Cardiac muscle cell (in vitro differentiated cells and primary cell): ENCODE measurements around the gene MCF2. TPM values are rescaled to one million over a fixed set of nuclear protein-coding genes. Genes with fewer than 3 reads are reported as not detected.

Source experiments
- DNase-seq, 2 donors: peaks; one replicate each; pipeline versions ENCODE4 v3.0.0 to v3.0.0-alpha.2; 2010 to 2017; ENCODE audit warnings: low read depth in 1 of 2, low spot score in 1 of 2
- H3K27ac ChIP-seq: fragments of 200-600 bp; sonication (generic); 2 replicates; pipeline ENCODE4 v1.5.1; 2016
- H3K27me3 ChIP-seq: fragments of 200-600 bp; sonication (generic); 2 replicates; pipeline ENCODE4 v1.6.0; 2016; ENCODE audit warnings: control low read depth
- H3K36me3 ChIP-seq: fragments of 200-600 bp; sonication (generic); 2 replicates; pipeline ENCODE4 v1.5.1; 2016; ENCODE audit warnings: control low read depth
- H3K4me1 ChIP-seq: fragments of 200-600 bp; sonication (generic); 2 replicates; pipeline ENCODE4 v1.8.1; 2017; ENCODE audit warnings: low read depth, mild to moderate bottlenecking, mixed run types
- H3K4me3 ChIP-seq: fragments of 200-600 bp; sonication (generic); 2 replicates; pipeline ENCODE4 v1.5.1; 2016; ENCODE audit warnings: mild to moderate bottlenecking
- H3K9me3 ChIP-seq: fragments of 200-600 bp; sonication (generic); 2 replicates; pipeline ENCODE4 v1.5.1; 2017; ENCODE audit warnings: low read depth, mild to moderate bottlenecking, control low read depth
- CTCF ChIP-seq: IDR thresholded peaks from 2 replicates; pipeline ENCODE4 v1.5.1; 2012; ENCODE audit warnings: low read depth, mild to moderate bottlenecking, low read length
- polyA plus RNA-seq: library from polyadenylated mRNA; unstranded; fragments of >200 nt; fragmentation: Nextera tagmentation; extraction: Ambion mirVana; gene quantifications from 2 replicates; pipeline ENCODE4 v1.2.1, GENCODE V29; 2016
- total RNA-seq: library from RNA; depleted of rRNA; stranded (reverse); fragments of >200 nt; gene quantifications from 2 replicates; pipeline ENCODE4 v1.2.3, GENCODE V29; 2016

MCF2 gene
- total and polyA plus RNA-seq, 2 experiments from 2014 or later, result 0.18 TPM; not detected in 1

GRCh38 chrX:139734996-139735395, 27.0 kb upstream of the MCF2 start:
- Histone ChIP-seq H3K27me3 (no peaks in the 10 kb centered on the region), H3K4me3 (no peak overlapping the region), H3K27ac (no peak overlapping the region), H3K36me3 (peaks cover 2% of the 10 kb centered on the region), H3K9me3 (peaks cover 3% of the 10 kb centered on the region), H3K4me1 (no peaks in the 10 kb centered on the region)
- no peak for DNase-seq
- TF ChIP-seq CTCF, result no peak

- no peak for TF ChIP-seq CTCF
Measured at GRCh38 chrX:139725720-139726119, 17.8 kb upstream of the MCF2 start.

GRCh38 chrX:139724626-139725025, 16.7 kb upstream of the MCF2 start:
- Histone ChIP-seq H3K4me3 (no peak overlapping the region), H3K27ac (no peak overlapping the region), H3K4me1 (no peaks in the 10 kb centered on the region), H3K36me3 (no peaks in the 10 kb centered on the region), H3K27me3 (no peaks in the 10 kb centered on the region), H3K9me3 (no peaks in the 10 kb centered on the region)
- DNase-seq, result peak in 1 of 2 donors; percentile 3
- TF ChIP-seq CTCF, result no peak

More at GRCh38 chrX:139725720-139726119, 17.8 kb upstream of the MCF2 start:
- H3K4me1 ChIP-seq, result no peaks in the 10 kb centered on the region
- no peak overlapping the region for H3K27ac ChIP-seq
- no peak for DNase-seq
- no peaks in the 10 kb centered on the region for H3K9me3 ChIP-seq
- H3K4me3 ChIP-seq, result no peak overlapping the region
- H3K27me3 ChIP-seq, result no peaks in the 10 kb centered on the region
- H3K36me3 ChIP-seq, result no peaks in the 10 kb centered on the region

GRCh38 chrX:139720979-139721378, 13.0 kb upstream of the MCF2 start:
- Histone ChIP-seq H3K9me3 (no peaks in the 10 kb centered on the region), H3K27ac (no peak overlapping the region), H3K27me3 (no peaks in the 10 kb centered on the region), H3K36me3 (no peaks in the 10 kb centered on the region), H3K4me1 (no peaks in the 10 kb centered on the region), H3K4me3 (no peak overlapping the region)
- no peak for DNase-seq
- no peak for TF ChIP-seq CTCF

GRCh38 chrX:139720136-139720535, 12.2 kb upstream of the MCF2 start:
- Histone ChIP-seq H3K4me3 (no peak overlapping the region), H3K36me3 (no peaks in the 10 kb centered on the region), H3K27me3 (no peaks in the 10 kb centered on the region), H3K27ac (no peak overlapping the region), H3K4me1 (no peaks in the 10 kb centered on the region), H3K9me3 (no peaks in the 10 kb centered on the region)
- no peak for TF ChIP-seq CTCF
- peak; percentile 21 to 33 for DNase-seq

- Histone ChIP-seq H3K27ac (no peak overlapping the region), H3K36me3 (no peaks in the 10 kb centered on the region), H3K9me3 (no peaks in the 10 kb centered on the region), H3K27me3 (no peaks in the 10 kb centered on the region), H3K4me1 (no peaks in the 10 kb centered on the region), H3K4me3 (no peak overlapping the region)
- no peak for TF ChIP-seq CTCF
- no peak for DNase-seq
Measured at GRCh38 chrX:139702658-139703057, 5.3 kb downstream of the MCF2 start.
